K562 (cell line): ENCODE data around the gene RYR3. TPM values are rescaled to one million over a fixed set of nuclear protein-coding genes. Genes with fewer than 3 reads are reported as not detected.

Experiments used
- ATAC-seq: fragments of 200-7000 bp; cut with Tn5 transposase; 3 replicates; pipeline ENCODE4 v1.9.1; 2020; ENCODE audit warnings: moderate library complexity
- BruUV-seq: library from RNA; stranded (reverse); fragments of 400-500 nt; replicated peaks from 2 replicates; lab custom pipeline; 2021; lab: Mats Ljungman, UMichigan
- CTCF ChIA-PET: fragments of 300-600 bp; formaldehyde crosslinking; extraction: SDS; loops from one replicate; lab custom pipeline; 2021; ENCODE audit warnings: low intra/inter-chr PET ratio; lab: Yijun Ruan, JAX
- POLR2A ChIA-PET: fragments of 300-600, 350-650 bp; sonication (Branson Sonifier 250); formaldehyde crosslinking; extraction: SDS; loops from one replicate; lab custom pipeline; 2021; ENCODE audit warnings: antibody characterized with exemption, inconsistent platforms; lab: Yijun Ruan, JAX
- DNase-seq, 4 experiments: peaks; one replicate each; pipeline versions ENCODE4 v3.0.0 to v3.0.0-alpha.2; 2011 to 2018; ENCODE audit warnings: low spot score in 3 of 4, mixed read lengths in 3 of 4; ENCODE audit errors: extremely low read depth in 1 of 4
- FAIRE-seq: peaks from 2 replicates; lab custom pipeline; 2011; peaks lifted over from hg19 to GRCh38; lab: Jason Lieb, UNC
- H2AFZ ChIP-seq: 2 replicates; pipeline ENCODE4 v1.6.0; 2011; ENCODE audit warnings: low read depth, low read length, control low read depth, inconsistent platforms
- H3K27ac ChIP-seq: fragments of 200-600 bp; 3 replicates; pipeline ENCODE4 v1.8.0; 2011; ENCODE audit warnings: low read depth, mild to moderate bottlenecking, control low read depth, inconsistent platforms, low read length, moderate library complexity, mixed read lengths; ENCODE audit errors: extremely low read depth
- H3K27me3 ChIP-seq, 2 experiments: fragments of 300-600 bp in 1 of 2; 2 replicates in 1 of 2; 3 replicates in 1 of 2; pipeline versions ENCODE4 v1.6.0 to v1.8.0; 2011; ENCODE audit warnings: inconsistent platforms in 2 of 2, low read length in 2 of 2, mild to moderate bottlenecking in 1 of 2, mixed read lengths in 1 of 2, moderate library complexity in 1 of 2; ENCODE audit not compliant: control insufficient read depth in 2 of 2, insufficient read depth in 2 of 2
- H3K36me3 ChIP-seq: fragments of 300-600 bp; 3 replicates; pipeline ENCODE4 v1.8.0; 2011; ENCODE audit warnings: mild to moderate bottlenecking, low read length, inconsistent platforms; ENCODE audit not compliant: control insufficient read depth, insufficient read depth
- H3K4me1 ChIP-seq, 2 experiments: fragments of 200-600 bp in 1 of 2; replicated peaks in 1 of 2; 2 replicates in 1 of 2; 3 replicates in 1 of 2; pipeline versions ENCODE4 v1.5.1 to v1.8.0; 2011; ENCODE audit warnings: inconsistent platforms in 2 of 2, low read length in 2 of 2, mild to moderate bottlenecking in 1 of 2, mixed read lengths in 1 of 2, moderate library complexity in 1 of 2; ENCODE audit not compliant: control insufficient read depth in 2 of 2, insufficient read depth in 2 of 2
- H3K4me2 ChIP-seq: 2 replicates; pipeline ENCODE4 v1.6.1; 2011; ENCODE audit warnings: low read length, control low read depth, inconsistent platforms, mixed read lengths; ENCODE audit not compliant: insufficient read depth
- H3K4me3 ChIP-seq: fragments of 200-600 bp; sonication (generic), shearing (Covaris generic); 2 replicates; pipeline ENCODE4 v1.5.1; 2016; ENCODE audit warnings: control low read depth, inconsistent platforms
- H3K79me2 ChIP-seq: fragments of 200-600 bp; 3 replicates; pipeline ENCODE4 v1.8.0; 2011; ENCODE audit warnings: low read length, inconsistent platforms; ENCODE audit not compliant: control insufficient read depth, insufficient read depth
- H3K9ac ChIP-seq, 2 experiments: 2 replicates each; pipeline versions ENCODE4 v1.6.0 to v1.6.1; 2011; ENCODE audit warnings: low read depth in 2 of 2, low read length in 2 of 2, control low read depth in 1 of 2, inconsistent platforms in 1 of 2, mild to moderate bottlenecking in 1 of 2, mixed read lengths in 1 of 2; ENCODE audit not compliant: insufficient read depth in 1 of 2
- H3K9me1 ChIP-seq: one replicate; pipeline ENCODE4 v1.6.0; 2011; ENCODE audit warnings: inconsistent platforms, mild to moderate bottlenecking, low read length, moderate library complexity; ENCODE audit not compliant: control insufficient read depth, insufficient read depth
- H3K9me3 ChIP-seq: replicated peaks from 2 replicates; pipeline ENCODE4 v1.5.1; 2011; ENCODE audit warnings: low read depth, low read length, inconsistent platforms; ENCODE audit not compliant: control insufficient read depth, insufficient read depth
- H4K20me1 ChIP-seq: replicated peaks from 2 replicates; pipeline ENCODE4 v1.6.1; 2011; ENCODE audit warnings: low read length, inconsistent platforms, mixed read lengths; ENCODE audit not compliant: control insufficient read depth, insufficient read depth
- BACH1 ChIP-seq: fragments of 200-800 bp; sonication (Bioruptor generic); IDR thresholded peaks from 2 replicates; pipeline ENCODE4 v1.6.1; 2016; ENCODE audit warnings: missing genetic modification characterization, missing compliant biosample characterization
- CHD1 ChIP-seq: fragments of 200-600 bp; sonication (generic); IDR thresholded peaks from one replicate; pipeline ENCODE4 v1.6.1; 2012; ENCODE audit warnings: mild to moderate bottlenecking, moderate library complexity, low read length, inconsistent platforms
- CREM ChIP-seq: IDR thresholded peaks from 2 replicates; pipeline ENCODE4 v1.6.1; 2014; ENCODE audit warnings: antibody characterized with exemption, low read depth
- CTCF ChIP-seq, 3 experiments: IDR thresholded peaks in 2 of 3; conservative IDR thresholded peaks in 1 of 3; 2 replicates each; pipeline ENCODE4 v1.5.1; 2011 to 2012; ENCODE audit warnings: low read length in 3 of 3, mild to moderate bottlenecking in 3 of 3, control low read depth in 2 of 3, improper control_type of control experiment in 1 of 3, inconsistent platforms in 1 of 3, low read depth in 1 of 3, mixed read lengths in 1 of 3, moderate library complexity in 1 of 3; ENCODE audit not compliant: insufficient read depth in 2 of 3
- JUND ChIP-seq, 2 experiments: IDR thresholded peaks; 2 replicates in 1 of 2; 3 replicates in 1 of 2; pipeline ENCODE4 v1.6.1; 2011; ENCODE audit warnings: borderline replicate concordance in 2 of 2, low read depth in 2 of 2, low read length in 2 of 2, improper control_type of control experiment in 1 of 2, missing biosample characterization in 1 of 2, missing genetic modification characterization in 1 of 2, missing genetic modification reagents in 1 of 2
- KAT8 ChIP-seq: fragments of 450-650 bp; IDR thresholded peaks from 2 replicates; pipeline ENCODE4 v1.6.1; 2016; ENCODE audit warnings: low read depth, mild to moderate bottlenecking
- MAZ ChIP-seq, 2 experiments: fragments of 450-650 bp in 1 of 2; sonication (generic) in 1 of 2; formaldehyde crosslinking; IDR thresholded peaks in 1 of 2; conservative IDR thresholded peaks in 1 of 2; 2 replicates each; pipeline versions ENCODE4 v1.4.0 to v1.5.0; 2020; ENCODE audit warnings: mild to moderate bottlenecking in 1 of 2, missing genetic modification reagents in 1 of 2
- NFATC3 ChIP-seq: fragments of 450-650 bp; IDR thresholded peaks from 2 replicates; pipeline ENCODE4 v1.6.1; 2017; ENCODE audit warnings: mild to moderate bottlenecking
- NFYB ChIP-seq: IDR thresholded peaks from 2 replicates; pipeline ENCODE4 v1.6.1; 2011; ENCODE audit warnings: mild to moderate bottlenecking, moderate library complexity; ENCODE audit not compliant: insufficient read length; ENCODE audit errors: extremely low read depth
- POLR2G ChIP-seq: fragments of 200-400 bp; formaldehyde crosslinking; IDR thresholded peaks from 2 replicates; pipeline ENCODE4 v1.6.1; 2017; ENCODE audit warnings: low read depth, mild to moderate bottlenecking, antibody characterized with exemption, low read length, moderate library complexity
- RAD21 ChIP-seq, 2 experiments: fragments of 250-450 bp in 1 of 2; fragments of 450-650 bp in 1 of 2; sonication (Bioruptor Pico) in 1 of 2; formaldehyde crosslinking in 1 of 2; IDR thresholded peaks in 1 of 2; conservative IDR thresholded peaks in 1 of 2; 2 replicates each; pipeline versions ENCODE4 v1.4.0 to v1.8.0; 2020 to 2022; ENCODE audit warnings: mild to moderate bottlenecking in 2 of 2, moderate library complexity in 1 of 2
- RUNX1 ChIP-seq: sonication (generic); IDR thresholded peaks from 2 replicates; pipeline ENCODE4 v1.6.1; 2016; ENCODE audit warnings: antibody characterized with exemption, low read depth
- SMARCC2 ChIP-seq: fragments of 450-650 bp; IDR thresholded peaks from 2 replicates; pipeline ENCODE4 v1.6.1; 2017; ENCODE audit warnings: antibody characterized with exemption, moderate library complexity, mild to moderate bottlenecking, low read depth
- THRAP3 ChIP-seq: fragments of 450-650 bp; IDR thresholded peaks from 2 replicates; pipeline ENCODE4 v1.6.1; 2016; ENCODE audit warnings: mild to moderate bottlenecking, inconsistent platforms, borderline replicate concordance
- ZNF589 ChIP-seq: fragments of 200-800 bp; sonication (Bioruptor generic); IDR thresholded peaks from 2 replicates; pipeline ENCODE4 v1.6.1; 2016; ENCODE audit warnings: low read depth, missing genetic modification characterization, missing compliant biosample characterization
- WGBS: fragments of 100-300 bp; shearing (Covaris generic); methylation state at CpG from one replicate; pipeline ENCODE4 v1.1.6; 2016; ENCODE audit warnings: low coverage, mixed read lengths; ENCODE audit not compliant: insufficient coverage; ENCODE audit errors: missing lambda C conversion rate; 5-methylcytosine and 5-hydroxymethylcytosine counted together
- in situ Hi-C: fragments of 300-500 bp; cut with MboI; formaldehyde crosslinking; loops from 4 replicates; pipeline ENCODE4 v1.15.0; 2018; ENCODE audit warnings: inconsistent platforms, mixed read lengths
- intact Hi-C: fragments of 100-400 bp; cut with micrococcal nuclease; formaldehyde crosslinking; loops from 2 replicates; pipeline ENCODE4 v1.14.2; 2022
- polyA plus RNA-seq, 8 experiments: library from polyadenylated mRNA; depleted of rRNA in 4 of 8; stranded (reverse) in 5 of 8; unstranded in 3 of 8; fragments of >200 nt; fragmentation: Nextera tagmentation in 2 of 8; fragmentation: Illumina TruSeq in 1 of 8; extraction: Ambion mirVana in 2 of 8; extraction: Trizol in 1 of 8; gene quantifications; 2 replicates each; pipeline versions ENCODE4 v1.2.1 to v1.2.3, GENCODE V29; 2011 to 2014; ENCODE audit warnings: inconsistent platforms in 1 of 8, missing spikeins in 1 of 8
- total RNA-seq, 7 experiments: library from RNA; depleted of rRNA in 6 of 7; stranded (reverse); fragments of >200 nt in 6 of 7; fragmentation: Illumina TruSeq in 2 of 7; extraction: Trizol in 2 of 7; gene quantifications; 2 replicates each; pipeline versions ENCODE4 v1.2.1 to v1.2.3, GENCODE V29; 2011 to 2021; ENCODE audit warnings: low replicate concordance in 1 of 7

Gene RYR3
- total and polyA plus RNA-seq, 9 of the 15 experiments (the other 6 are each of a cell fraction or from before 2014, with no cell fraction given): 0.04 TPM; not detected in 8

- Histone ChIP-seq H3K9me3 (no peaks in the 10 kb centered on the region), H4K20me1 (no peaks in the 10 kb centered on the region), H3K4me1 (0 out of 5 replicates have a peak, but pooled peaks cover 0 to 4% of the 10 kb centered on the region in 2 experiments), H2AFZ (no peak overlapping the region), H3K4me2 (no peak overlapping the region), H3K4me3 (no peak overlapping the region), H3K79me2 (no peaks in the 10 kb centered on the region), H3K9ac (no peak overlapping the region), H3K27me3 (peaks cover 2 to 21% of the 10 kb centered on the region in 2 experiments; a peak in 3 of 5 replicates)
- WGBS: 1% methylated on average over 7 of the region's 7 CpGs
- BruUV-seq: no TSS peak
- intact Hi-C loops: no loop called here
- FAIRE-seq (no peak), DNase-seq (peak in 1 of 4 experiments; percentile 17)
- CTCF ChIA-PET: no interaction called here
- peak; percentile 8 to 23 (median 23); a peak in 1 of 6 replicates for TF ChIP-seq CTCF (IDR thresholded peaks at IDR 0.05 in 2 of 3, conservative IDR thresholded peaks at IDR 0.05 in 1 of 3; ENCODE audit: insufficient read depth in 2 of 3, low read depth in 1 of 3, low read length in 3 of 3)
- no peak for TF ChIP-seq THRAP3
- TF ChIP-seq NFATC3: no peak
- TF ChIP-seq SMARCC2: no peak
- no peak for TF ChIP-seq JUND (IDR thresholded peaks at IDR 0.05; ENCODE audit: borderline replicate concordance, low read depth, low read length)
- no peak for TF ChIP-seq JUND (tag; IDR thresholded peaks at IDR 0.05; ENCODE audit: borderline replicate concordance, low read depth, low read length)
- TF ChIP-seq NFYB: no peak
- TF ChIP-seq RAD21 (CRISPR knock-in tag; conservative IDR thresholded peaks at IDR 0.05 in 1 of 2, IDR thresholded peaks at IDR 0.05 in 1 of 2): 0 out of 4 replicates have a peak, but pooled peaks of 1 of the 2 experiments have one; percentile 8
- no peak for TF ChIP-seq MAZ (CRISPR knock-in tag; conservative IDR thresholded peaks at IDR 0.05 in 1 of 2, IDR thresholded peaks at IDR 0.05 in 1 of 2)
- TF ChIP-seq KAT8: no peak
- no peak for TF ChIP-seq POLR2G
- no peak for TF ChIP-seq CHD1
- no peak for TF ChIP-seq CREM
- no peak for TF ChIP-seq BACH1
- no peak for TF ChIP-seq RUNX1
- TF ChIP-seq ZNF589 (CRISPR knock-in tag): no peak
- TF ChIP-seq, all 486 proteins: peak for 2
- no peak; the same call in 2 of the 3 replicates for ATAC-seq
- H3K36me3 ChIP-seq: no peaks in the 10 kb centered on the region
- POLR2A ChIA-PET: no interaction called here
- no peaks in the 10 kb centered on the region for H3K9me1 ChIP-seq
- in situ Hi-C loops: no loop called here
- H3K27ac ChIP-seq: no peak overlapping the region
Measured at GRCh38 chr15:33309602-33310276, 1.0 kb upstream of the RYR3 start.
